K562 (cell line): Measurements from ENCODE around the gene UBASH3A. TPM values are rescaled to one million over a fixed set of nuclear protein-coding genes. Genes with fewer than 3 reads are reported as not detected.

Experiments used
- ATAC-seq: fragments of 200-7000 bp; cut with Tn5 transposase; 3 replicates; pipeline ENCODE4 v1.9.1; 2020; ENCODE audit warnings: moderate library complexity
- BruUV-seq: library from RNA; stranded (reverse); fragments of 400-500 nt; replicated peaks from 2 replicates; lab custom pipeline; 2021; lab: Mats Ljungman, UMichigan
- CTCF ChIA-PET: fragments of 300-600 bp; formaldehyde crosslinking; extraction: SDS; loops from one replicate; lab custom pipeline; 2021; ENCODE audit warnings: low intra/inter-chr PET ratio; lab: Yijun Ruan, JAX
- POLR2A ChIA-PET: fragments of 300-600, 350-650 bp; sonication (Branson Sonifier 250); formaldehyde crosslinking; extraction: SDS; loops from one replicate; lab custom pipeline; 2021; ENCODE audit warnings: antibody characterized with exemption, inconsistent platforms; lab: Yijun Ruan, JAX
- DNase-seq, 4 experiments: peaks; one replicate each; pipeline versions ENCODE4 v3.0.0 to v3.0.0-alpha.2; 2011 to 2018; ENCODE audit warnings: low spot score in 3 of 4, mixed read lengths in 3 of 4; ENCODE audit errors: extremely low read depth in 1 of 4
- FAIRE-seq: peaks from 2 replicates; lab custom pipeline; 2011; peaks lifted over from hg19 to GRCh38; lab: Jason Lieb, UNC
- H2AFZ ChIP-seq: 2 replicates; pipeline ENCODE4 v1.6.0; 2011; ENCODE audit warnings: low read depth, low read length, control low read depth, inconsistent platforms
- H3K27ac ChIP-seq: fragments of 200-600 bp; 3 replicates; pipeline ENCODE4 v1.8.0; 2011; ENCODE audit warnings: low read depth, mild to moderate bottlenecking, control low read depth, inconsistent platforms, low read length, moderate library complexity, mixed read lengths; ENCODE audit errors: extremely low read depth
- H3K27me3 ChIP-seq, 2 experiments: fragments of 300-600 bp in 1 of 2; 2 replicates in 1 of 2; 3 replicates in 1 of 2; pipeline versions ENCODE4 v1.6.0 to v1.8.0; 2011; ENCODE audit warnings: inconsistent platforms in 2 of 2, low read length in 2 of 2, mild to moderate bottlenecking in 1 of 2, mixed read lengths in 1 of 2, moderate library complexity in 1 of 2; ENCODE audit not compliant: control insufficient read depth in 2 of 2, insufficient read depth in 2 of 2
- H3K36me3 ChIP-seq: fragments of 300-600 bp; 3 replicates; pipeline ENCODE4 v1.8.0; 2011; ENCODE audit warnings: mild to moderate bottlenecking, low read length, inconsistent platforms; ENCODE audit not compliant: control insufficient read depth, insufficient read depth
- H3K4me1 ChIP-seq, 2 experiments: fragments of 200-600 bp in 1 of 2; replicated peaks in 1 of 2; 2 replicates in 1 of 2; 3 replicates in 1 of 2; pipeline versions ENCODE4 v1.5.1 to v1.8.0; 2011; ENCODE audit warnings: inconsistent platforms in 2 of 2, low read length in 2 of 2, mild to moderate bottlenecking in 1 of 2, mixed read lengths in 1 of 2, moderate library complexity in 1 of 2; ENCODE audit not compliant: control insufficient read depth in 2 of 2, insufficient read depth in 2 of 2
- H3K4me2 ChIP-seq: 2 replicates; pipeline ENCODE4 v1.6.1; 2011; ENCODE audit warnings: low read length, control low read depth, inconsistent platforms, mixed read lengths; ENCODE audit not compliant: insufficient read depth
- H3K4me3 ChIP-seq: fragments of 200-600 bp; sonication (generic), shearing (Covaris generic); 2 replicates; pipeline ENCODE4 v1.5.1; 2016; ENCODE audit warnings: control low read depth, inconsistent platforms
- H3K79me2 ChIP-seq: fragments of 200-600 bp; 3 replicates; pipeline ENCODE4 v1.8.0; 2011; ENCODE audit warnings: low read length, inconsistent platforms; ENCODE audit not compliant: control insufficient read depth, insufficient read depth
- H3K9ac ChIP-seq, 2 experiments: 2 replicates each; pipeline versions ENCODE4 v1.6.0 to v1.6.1; 2011; ENCODE audit warnings: low read depth in 2 of 2, low read length in 2 of 2, control low read depth in 1 of 2, inconsistent platforms in 1 of 2, mild to moderate bottlenecking in 1 of 2, mixed read lengths in 1 of 2; ENCODE audit not compliant: insufficient read depth in 1 of 2
- H3K9me1 ChIP-seq: one replicate; pipeline ENCODE4 v1.6.0; 2011; ENCODE audit warnings: inconsistent platforms, mild to moderate bottlenecking, low read length, moderate library complexity; ENCODE audit not compliant: control insufficient read depth, insufficient read depth
- H3K9me3 ChIP-seq: replicated peaks from 2 replicates; pipeline ENCODE4 v1.5.1; 2011; ENCODE audit warnings: low read depth, low read length, inconsistent platforms; ENCODE audit not compliant: control insufficient read depth, insufficient read depth
- H4K20me1 ChIP-seq: replicated peaks from 2 replicates; pipeline ENCODE4 v1.6.1; 2011; ENCODE audit warnings: low read length, inconsistent platforms, mixed read lengths; ENCODE audit not compliant: control insufficient read depth, insufficient read depth
- CC2D1A ChIP-seq: fragments of 450-650 bp; IDR thresholded peaks from 2 replicates; pipeline ENCODE4 v1.6.1; 2017; ENCODE audit warnings: mild to moderate bottlenecking
- KLF16 ChIP-seq: IDR thresholded peaks from 2 replicates; pipeline ENCODE4 v1.6.1; 2016; ENCODE audit warnings: antibody characterized with exemption
- MXI1 ChIP-seq: IDR thresholded peaks from 2 replicates; pipeline ENCODE4 v1.6.1; 2011; ENCODE audit warnings: low read depth, mild to moderate bottlenecking, improper control_type of control experiment, low read length
- NFXL1 ChIP-seq: fragments of 450-650 bp; formaldehyde crosslinking; IDR thresholded peaks from 2 replicates; pipeline ENCODE4 v1.4.0; 2021; ENCODE audit warnings: mild to moderate bottlenecking
- RFX5 ChIP-seq: IDR thresholded peaks from 2 replicates; pipeline ENCODE4 v1.6.1; 2011; ENCODE audit warnings: low read depth, mild to moderate bottlenecking, improper control_type of control experiment, low read length
- SMAD2 ChIP-seq: fragments of 150-350 bp; IDR thresholded peaks from 2 replicates; pipeline ENCODE4 v1.6.1; 2014; ENCODE audit warnings: low read depth, mild to moderate bottlenecking, low read length
- SMC3 ChIP-seq: conservative IDR thresholded peaks from 2 replicates; pipeline ENCODE4 v1.6.1; 2011; ENCODE audit warnings: low read depth, low read length, improper control_type of control experiment; ENCODE audit not compliant: insufficient read depth
- ZNF165 ChIP-seq: fragments of 250-450 bp; sonication (Bioruptor Pico); IDR thresholded peaks from 2 replicates; pipeline ENCODE4 v1.4.0; 2020; ENCODE audit warnings: borderline replicate concordance
- ZNF174 ChIP-seq: fragments of 250-450 bp; sonication (Bioruptor Pico); IDR thresholded peaks from 2 replicates; pipeline ENCODE4 v1.4.0; 2020; ENCODE audit warnings: mild to moderate bottlenecking
- WGBS: fragments of 100-300 bp; shearing (Covaris generic); methylation state at CpG from one replicate; pipeline ENCODE4 v1.1.6; 2016; ENCODE audit warnings: low coverage, mixed read lengths; ENCODE audit not compliant: insufficient coverage; ENCODE audit errors: missing lambda C conversion rate; 5-methylcytosine and 5-hydroxymethylcytosine counted together
- in situ Hi-C: fragments of 300-500 bp; cut with MboI; formaldehyde crosslinking; loops from 4 replicates; pipeline ENCODE4 v1.15.0; 2018; ENCODE audit warnings: inconsistent platforms, mixed read lengths
- intact Hi-C: fragments of 100-400 bp; cut with micrococcal nuclease; formaldehyde crosslinking; loops from 2 replicates; pipeline ENCODE4 v1.14.2; 2022
- polyA plus RNA-seq, 8 experiments: library from polyadenylated mRNA; depleted of rRNA in 4 of 8; stranded (reverse) in 5 of 8; unstranded in 3 of 8; fragments of >200 nt; fragmentation: Nextera tagmentation in 2 of 8; fragmentation: Illumina TruSeq in 1 of 8; extraction: Ambion mirVana in 2 of 8; extraction: Trizol in 1 of 8; gene quantifications; 2 replicates each; pipeline versions ENCODE4 v1.2.1 to v1.2.3, GENCODE V29; 2011 to 2014; ENCODE audit warnings: inconsistent platforms in 1 of 8, missing spikeins in 1 of 8
- total RNA-seq, 7 experiments: library from RNA; depleted of rRNA in 6 of 7; stranded (reverse); fragments of >200 nt in 6 of 7; fragmentation: Illumina TruSeq in 2 of 7; extraction: Trizol in 2 of 7; gene quantifications; 2 replicates each; pipeline versions ENCODE4 v1.2.1 to v1.2.3, GENCODE V29; 2011 to 2021; ENCODE audit warnings: low replicate concordance in 1 of 7
- TF ChIP-seq, protein P1 (sequence below): fragments of 250-450 bp; sonication (Bioruptor Pico); IDR thresholded peaks from 2 replicates; pipeline ENCODE4 v1.5.0; 2021

The UBASH3A gene
- total and polyA plus RNA-seq, 9 of the 15 experiments (the other 6 are each of a cell fraction or from before 2014, with no cell fraction given), result 0.23 to 1.8 (median 1.1) TPM

DNA sequence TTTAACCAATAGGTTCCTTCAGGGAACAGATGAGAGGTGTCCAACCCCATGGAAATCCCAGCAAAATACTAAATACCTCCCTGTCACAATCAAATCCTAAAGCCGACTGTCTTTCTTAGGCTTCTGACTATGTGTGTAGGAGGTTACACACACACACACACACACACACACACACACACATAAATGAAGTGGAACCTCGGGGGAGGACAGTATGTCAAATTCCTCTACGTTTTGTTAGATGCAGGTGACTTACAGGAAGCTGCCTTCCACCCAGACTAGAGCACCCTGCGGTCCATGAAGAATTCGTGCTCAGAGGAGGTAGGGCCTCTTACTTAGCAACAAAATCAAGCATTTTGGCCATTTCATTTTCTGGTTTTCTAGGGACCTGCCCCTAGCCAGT is 75.9 kb downstream of the UBASH3A start (continued):
- no peak for TF ChIP-seq SMAD2
- no peak for TF ChIP-seq ZNF165
- TF ChIP-seq NFXL1, result no peak
- TF ChIP-seq, protein P1, sequence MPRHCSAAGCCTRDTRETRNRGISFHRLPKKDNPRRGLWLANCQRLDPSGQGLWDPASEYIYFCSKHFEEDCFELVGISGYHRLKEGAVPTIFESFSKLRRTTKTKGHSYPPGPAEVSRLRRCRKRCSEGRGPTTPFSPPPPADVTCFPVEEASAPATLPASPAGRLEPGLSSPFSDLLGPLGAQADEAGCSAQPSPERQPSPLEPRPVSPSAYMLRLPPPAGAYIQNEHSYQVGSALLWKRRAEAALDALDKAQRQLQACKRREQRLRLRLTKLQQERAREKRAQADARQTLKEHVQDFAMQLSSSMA, result no peak
- TF ChIP-seq MXI1, result no peak
- TF ChIP-seq RFX5, result no peak
- TF ChIP-seq CC2D1A, result no peak

DNA sequence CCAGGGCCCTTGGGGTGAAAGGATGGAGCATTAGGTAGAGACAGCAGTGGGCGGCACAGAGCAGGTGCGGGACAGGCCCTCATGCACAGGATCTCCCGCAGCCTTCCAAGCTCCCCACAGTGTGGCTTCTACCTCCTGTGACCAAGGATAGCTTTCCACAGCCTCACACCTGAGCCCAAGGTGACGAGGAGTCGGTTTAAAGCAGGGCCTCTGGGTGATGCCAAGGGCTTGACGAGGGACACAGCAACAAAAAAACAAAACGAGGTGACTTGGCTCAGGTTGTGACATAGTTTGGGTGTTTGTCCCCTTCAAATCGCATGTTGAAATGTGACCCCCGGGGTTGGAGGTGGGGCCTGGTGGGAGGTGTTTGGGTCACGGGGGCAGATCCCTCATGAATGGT is 77.0 kb downstream of the UBASH3A start:
- Histone ChIP-seq H3K36me3 (no peaks in the 10 kb centered on the region), H3K4me3 (no peak overlapping the region), H3K9me1 (no peaks in the 10 kb centered on the region), H3K4me2 (no peak overlapping the region), H3K27me3 (peaks cover 59 to 61% of the 10 kb centered on the region in 2 experiments), H2AFZ (no peak overlapping the region), H3K9ac (no peak overlapping the region), H4K20me1 (no peaks in the 10 kb centered on the region), H3K9me3 (no peaks in the 10 kb centered on the region), H3K79me2 (no peaks in the 10 kb centered on the region), H3K27ac (no peak overlapping the region), H3K4me1 (no peaks in the 10 kb centered on the region)
- ChIA-PET CTCF (interaction anchor here (0.6 kb wide), 1 partner anchor 170 kb away, joined by 3 read pairs; no protein-coding TSS in a partner anchor), POLR2A (interaction anchor here (2.0 kb wide), 1 partner anchor 12 kb away, joined by 7 read pairs; no protein-coding TSS in a partner anchor)
- ATAC-seq (no peak), DNase-seq (no peak), FAIRE-seq (no peak)
- no TSS peak for BruUV-seq
- WGBS, result 2% methylated on average over 10 of the region's 10 CpGs
- intact Hi-C loops (no loop called here), in situ Hi-C loops (no loop called here)
- no peak for TF ChIP-seq SMC3
- TF ChIP-seq KLF16, result no peak
- no peak for TF ChIP-seq ZNF174 (CRISPR knock-in tag)
